H9 (cell line): ENCODE data around the gene PSMB5. TPM values are rescaled to one million over a fixed set of nuclear protein-coding genes. Genes with fewer than 3 reads are reported as not detected.
A peak's percentile ranks its signal among the peaks of the same experiment; 100 is the strongest.

ENCODE experiments used
- DNase-seq: peaks from one replicate; pipeline ENCODE4 v3.0.0-alpha.2; 2017
- H2AFZ ChIP-seq: one replicate; pipeline ENCODE4 v1.6.1; 2013; ENCODE audit warnings: mild to moderate bottlenecking, low read length, control low read depth, moderate library complexity
- H2AK5ac ChIP-seq: 2 replicates; pipeline ENCODE4 v1.6.1; 2013; ENCODE audit warnings: low read length, control low read depth, mixed read lengths; ENCODE audit not compliant: insufficient read length
- H2BK120ac ChIP-seq: one replicate; pipeline ENCODE4 v1.6.1; 2013; ENCODE audit warnings: low read depth, mild to moderate bottlenecking, low read length, control low read depth, inconsistent platforms; ENCODE audit not compliant: poor library complexity, severe bottlenecking
- H2BK12ac ChIP-seq: 2 replicates; pipeline ENCODE4 v1.6.1; 2013; ENCODE audit warnings: low read length, control low read depth, mixed read lengths, low read depth; ENCODE audit not compliant: insufficient read length
- H2BK15ac ChIP-seq: 2 replicates; pipeline ENCODE4 v1.6.1; 2013; ENCODE audit warnings: low read depth, low read length, control low read depth
- H2BK20ac ChIP-seq: one replicate; pipeline ENCODE4 v1.6.1; 2013; ENCODE audit warnings: low read depth, mild to moderate bottlenecking, low read length, control low read depth, inconsistent platforms; ENCODE audit not compliant: poor library complexity, severe bottlenecking
- H2BK5ac ChIP-seq: 2 replicates; pipeline ENCODE4 v1.6.1; 2013; ENCODE audit warnings: low read length, control low read depth, mixed read lengths; ENCODE audit not compliant: insufficient read length
- H3K14ac ChIP-seq: 2 replicates; pipeline ENCODE4 v1.6.1; 2013; ENCODE audit warnings: low read length, control low read depth; ENCODE audit not compliant: insufficient read depth
- H3K18ac ChIP-seq: 2 replicates; pipeline ENCODE4 v1.6.1; 2013; ENCODE audit warnings: low read depth, mild to moderate bottlenecking, mixed read lengths, low read length, control low read depth; ENCODE audit not compliant: insufficient read length
- H3K23ac ChIP-seq: 2 replicates; pipeline ENCODE4 v1.6.1; 2013; ENCODE audit warnings: low read length, control low read depth, mixed read lengths, low read depth; ENCODE audit not compliant: insufficient read length
- H3K23me2 ChIP-seq: 2 replicates; pipeline ENCODE4 v1.6.1; 2013; ENCODE audit warnings: low read depth, mild to moderate bottlenecking, mixed read lengths, low read length, control low read depth; ENCODE audit not compliant: insufficient read length, poor library complexity, severe bottlenecking
- H3K27ac ChIP-seq: 2 replicates; pipeline ENCODE4 v1.5.1; 2013; ENCODE audit warnings: low read length, control low read depth, mixed read lengths, low read depth; ENCODE audit not compliant: insufficient read length
- H3K27me3 ChIP-seq: 2 replicates; pipeline ENCODE4 v1.6.1; 2013; ENCODE audit warnings: low read length, control low read depth, inconsistent platforms; ENCODE audit not compliant: insufficient read depth
- H3K4ac ChIP-seq: 2 replicates; pipeline ENCODE4 v1.6.1; 2013; ENCODE audit warnings: low read depth, mild to moderate bottlenecking, control low read depth, inconsistent platforms, low read length, moderate library complexity
- H3K4me1 ChIP-seq: 2 replicates; pipeline ENCODE4 v1.6.1; 2013; ENCODE audit warnings: low read length, control low read depth, inconsistent platforms; ENCODE audit not compliant: insufficient read depth
- H3K4me2 ChIP-seq: 2 replicates; pipeline ENCODE4 v1.6.1; 2013; ENCODE audit warnings: low read length, control low read depth, mixed read lengths; ENCODE audit not compliant: insufficient read length, insufficient read depth
- H3K56ac ChIP-seq: 2 replicates; pipeline ENCODE4 v1.6.1; 2013; ENCODE audit warnings: low read depth, mild to moderate bottlenecking, mixed read lengths, low read length, control low read depth; ENCODE audit not compliant: insufficient read length
- H3K79me1 ChIP-seq: 2 replicates; pipeline ENCODE4 v1.6.1; 2013; ENCODE audit warnings: low read depth, mild to moderate bottlenecking, moderate library complexity, low read length, control low read depth, inconsistent platforms; ENCODE audit not compliant: insufficient read depth, poor library complexity, severe bottlenecking
- H3K79me2 ChIP-seq: 2 replicates; pipeline ENCODE4 v1.6.1; 2013; ENCODE audit warnings: low read length, control low read depth, inconsistent platforms; ENCODE audit not compliant: insufficient read depth
- H3K9ac ChIP-seq: 2 replicates; pipeline ENCODE4 v1.6.1; 2013; ENCODE audit warnings: low read length, control low read depth, mixed read lengths; ENCODE audit not compliant: insufficient read length; ENCODE audit errors: extremely low read depth
- H3K9me3 ChIP-seq: one replicate; pipeline ENCODE4 v1.6.1; 2013; ENCODE audit warnings: low read depth, low read length, inconsistent platforms; ENCODE audit not compliant: control insufficient read depth
- H3T11ph ChIP-seq: one replicate; pipeline ENCODE4 v1.6.1; 2013; ENCODE audit warnings: mild to moderate bottlenecking, low read length, control low read depth, inconsistent platforms
- H4K20me1 ChIP-seq: one replicate; pipeline ENCODE4 v1.6.1; 2013; ENCODE audit not compliant: control insufficient read depth, insufficient read length, insufficient read depth
- H4K5ac ChIP-seq: 2 replicates; pipeline ENCODE4 v1.6.1; 2013; ENCODE audit warnings: low read depth, mild to moderate bottlenecking, mixed read lengths, low read length, control low read depth; ENCODE audit not compliant: insufficient read length
- H4K8ac ChIP-seq: replicated peaks from 2 replicates; pipeline ENCODE4 v1.6.1; 2013; ENCODE audit warnings: low read length, control low read depth, mixed read lengths, low read depth; ENCODE audit not compliant: insufficient read length
- H4K91ac ChIP-seq: 2 replicates; pipeline ENCODE4 v1.6.1; 2013; ENCODE audit warnings: low read depth, mild to moderate bottlenecking, moderate library complexity, mixed read lengths, low read length, control low read depth; ENCODE audit not compliant: insufficient read length
- H3K27ac Mint-ChIP-seq, 3 experiments: 2 replicates in 2 of 3; 3 replicates in 1 of 3; pipeline ENCODE4 v1.8.0; 2020 to 2021; ENCODE audit warnings: mixed read lengths in 3 of 3, mild to moderate bottlenecking in 1 of 3, moderate library complexity in 1 of 3
- H3K27me3 Mint-ChIP-seq: 2 replicates; pipeline ENCODE4 v1.8.0; 2021; ENCODE audit warnings: low read depth, mild to moderate bottlenecking, moderate library complexity, mixed read lengths
- H3K36me3 Mint-ChIP-seq, 3 experiments: 2 replicates in 2 of 3; 3 replicates in 1 of 3; pipeline ENCODE4 v1.8.0; 2020 to 2021; ENCODE audit warnings: low read depth in 3 of 3, mixed read lengths in 3 of 3; ENCODE audit not compliant: insufficient read depth in 1 of 3
- H3K4me1 Mint-ChIP-seq, 2 experiments: 2 replicates each; pipeline ENCODE4 v1.8.0; 2020; ENCODE audit warnings: mixed read lengths in 2 of 2
- H3K4me3 Mint-ChIP-seq, 2 experiments: 2 replicates in 1 of 2; 3 replicates in 1 of 2; pipeline ENCODE4 v1.8.0; 2020 to 2021; ENCODE audit warnings: mild to moderate bottlenecking in 2 of 2, mixed read lengths in 2 of 2, moderate library complexity in 1 of 2
- H3K9me3 Mint-ChIP-seq, 2 experiments: 2 replicates in 1 of 2; 3 replicates in 1 of 2; pipeline ENCODE4 v1.8.0; 2020; ENCODE audit warnings: mild to moderate bottlenecking in 2 of 2, mixed read lengths in 2 of 2, moderate library complexity in 1 of 2
- WGBS: extraction: QIAGEN DNeasy Blood & Tissue Kit; methylation state at CpG from one replicate; pipeline ENCODE4 v1.1.7; 2013; ENCODE audit warnings: missing lambda C conversion rate, low lambda C conversion rate, mixed read lengths; ENCODE audit not compliant: insufficient read length; ENCODE audit errors: extremely low coverage; 5-methylcytosine and 5-hydroxymethylcytosine counted together
- total RNA-seq: library from RNA; stranded (reverse); gene quantifications from 2 replicates; pipeline ENCODE4 v1.2.1, GENCODE V29; 2021
- TF ChIP-seq, protein P1 (sequence below): fragments of 200-600 bp; sonication (generic); conservative IDR thresholded peaks from 3 replicates; pipeline ENCODE4 v1.8.0; 2021; ENCODE audit warnings: antibody characterized with exemption, mild to moderate bottlenecking

Gene PSMB5
- total RNA-seq, 1 experiment from 2014 or later = 252 TPM

DNA sequence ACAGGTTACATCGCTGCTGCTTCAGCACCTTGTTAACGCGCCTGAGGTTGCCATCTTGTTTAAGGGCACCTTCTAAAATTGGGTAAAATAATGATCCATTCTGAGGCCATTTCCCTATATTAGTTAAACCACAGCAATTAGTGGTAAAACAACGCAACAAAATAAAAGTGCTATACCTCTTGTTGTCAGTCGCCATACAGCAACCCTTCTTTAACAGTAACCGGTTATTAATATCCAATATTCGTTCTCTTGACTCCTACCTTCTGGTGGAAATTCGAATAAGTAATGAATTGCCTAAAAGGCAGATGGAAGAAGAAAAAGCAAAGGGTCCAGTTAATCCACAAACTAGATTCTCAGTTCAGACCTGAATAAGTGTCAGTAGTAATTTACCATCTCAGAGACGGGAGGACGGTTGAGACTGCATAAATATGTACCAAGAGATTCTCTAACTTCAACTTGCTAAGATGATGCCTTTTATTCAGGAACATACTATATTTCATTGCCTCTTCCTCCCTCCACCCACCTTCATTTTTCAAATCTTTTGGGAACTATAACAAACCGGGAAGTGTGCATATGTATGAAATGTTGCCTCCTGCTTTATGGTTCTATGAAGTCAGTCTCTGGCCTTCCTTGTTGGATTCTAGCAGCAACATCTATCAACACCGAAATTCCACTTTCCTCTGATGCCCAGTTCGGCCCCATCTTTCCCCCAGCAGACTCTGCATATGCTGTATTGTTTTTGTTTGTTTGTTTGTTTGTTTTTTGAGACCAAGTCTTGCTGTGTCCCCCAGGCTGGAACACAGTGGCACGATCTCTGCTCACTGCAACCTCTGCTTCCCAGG is 824 bp upstream of the PSMB5 start:
- no peaks in the 10 kb centered on the region for H4K20me1 ChIP-seq
- H2BK120ac ChIP-seq = no peak overlapping the region
- no peaks in the 10 kb centered on the region for H3K79me1 ChIP-seq
- peaks cover 10 to 18% of the 10 kb centered on the region in 2 experiments for H3K4me1 Mint-ChIP-seq
- H2BK12ac ChIP-seq = no peak overlapping the region
- no peak overlapping the region for H4K5ac ChIP-seq
- H3K4me3 Mint-ChIP-seq = peak overlapping the region; percentile 96
- no peak overlapping the region for H2BK5ac ChIP-seq
- no peaks in the 10 kb centered on the region for H3K27me3 Mint-ChIP-seq
- peaks cover 5% of the 10 kb centered on the region for H3K23me2 ChIP-seq
- peak overlapping the region; percentile 27 for H2AFZ ChIP-seq
- peaks cover 5% of the 10 kb centered on the region; the same call in 1 of the 2 replicates for H3K79me2 ChIP-seq
- no peaks in the 10 kb centered on the region for H3K9me3 Mint-ChIP-seq
- H3K4me1 ChIP-seq = no peaks in the 10 kb centered on the region
- no peak overlapping the region for H2BK15ac ChIP-seq
- peak overlapping the region; percentile 36 for H3K4me2 ChIP-seq
- no peak overlapping the region; the same call in 1 of the 2 replicates for H3K4ac ChIP-seq
- WGBS = no CpG with 5 or more reads among the region's 14 CpGs
- no peak overlapping the region for H4K8ac ChIP-seq
- H3K9ac ChIP-seq = no peak overlapping the region
- H3K9me3 ChIP-seq = no peaks in the 10 kb centered on the region
- no peaks in the 10 kb centered on the region for H3K27me3 ChIP-seq
- no peak overlapping the region for H3K14ac ChIP-seq
- peak overlapping the region; percentile 77 for H3K27ac ChIP-seq
- no peak overlapping the region for H3K23ac ChIP-seq
- H2BK20ac ChIP-seq = no peak overlapping the region
- peak overlapping the region; percentile 81 to 100 (median 99) for H3K27ac Mint-ChIP-seq
- no peak overlapping the region for H3T11ph ChIP-seq
- H3K56ac ChIP-seq = no peak overlapping the region
- H4K91ac ChIP-seq = no peak overlapping the region
- no peak overlapping the region for H2AK5ac ChIP-seq
- H3K36me3 Mint-ChIP-seq = peaks cover 24 to 37% (median 27%) of the 10 kb centered on the region in 3 experiments
- H3K18ac ChIP-seq = no peak overlapping the region
- DNase-seq = no peak
- TF ChIP-seq, protein P1, sequence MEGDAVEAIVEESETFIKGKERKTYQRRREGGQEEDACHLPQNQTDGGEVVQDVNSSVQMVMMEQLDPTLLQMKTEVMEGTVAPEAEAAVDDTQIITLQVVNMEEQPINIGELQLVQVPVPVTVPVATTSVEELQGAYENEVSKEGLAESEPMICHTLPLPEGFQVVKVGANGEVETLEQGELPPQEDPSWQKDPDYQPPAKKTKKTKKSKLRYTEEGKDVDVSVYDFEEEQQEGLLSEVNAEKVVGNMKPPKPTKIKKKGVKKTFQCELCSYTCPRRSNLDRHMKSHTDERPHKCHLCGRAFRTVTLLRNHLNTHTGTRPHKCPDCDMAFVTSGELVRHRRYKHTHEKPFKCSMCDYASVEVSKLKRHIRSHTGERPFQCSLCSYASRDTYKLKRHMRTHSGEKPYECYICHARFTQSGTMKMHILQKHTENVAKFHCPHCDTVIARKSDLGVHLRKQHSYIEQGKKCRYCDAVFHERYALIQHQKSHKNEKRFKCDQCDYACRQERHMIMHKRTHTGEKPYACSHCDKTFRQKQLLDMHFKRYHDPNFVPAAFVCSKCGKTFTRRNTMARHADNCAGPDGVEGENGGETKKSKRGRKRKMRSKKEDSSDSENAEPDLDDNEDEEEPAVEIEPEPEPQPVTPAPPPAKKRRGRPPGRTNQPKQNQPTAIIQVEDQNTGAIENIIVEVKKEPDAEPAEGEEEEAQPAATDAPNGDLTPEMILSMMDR = no peak
